Left ventricle myocardium inferior (tissue), 1 donor: ENCODE measurements around the gene COPZ1. TPM values are rescaled to one million over a fixed set of nuclear protein-coding genes. Genes with fewer than 3 reads are reported as not detected.
A peak's percentile ranks its signal among the peaks of the same experiment; 100 is the strongest.

ENCODE experiments used
- DNase-seq: peaks from one replicate; pipeline ENCODE4 v3.0.0-alpha.2; 2020
- H3K27ac ChIP-seq: fragments of 200-600 bp; replicated peaks from 2 replicates; pipeline ENCODE4 v1.8.0; 2021
- H3K27me3 ChIP-seq: fragments of 200-600 bp; 2 replicates; pipeline ENCODE4 v1.8.0; 2021; ENCODE audit warnings: low read depth
- H3K36me3 ChIP-seq: fragments of 200-600 bp; 2 replicates; pipeline ENCODE4 v1.8.0; 2021
- H3K4me1 ChIP-seq: fragments of 200-600 bp; 2 replicates; pipeline ENCODE4 v1.8.0; 2021
- H3K4me3 ChIP-seq: fragments of 200-600 bp; 2 replicates; pipeline ENCODE4 v1.8.0; 2021; ENCODE audit warnings: mild to moderate bottlenecking, moderate library complexity
- H3K9me3 ChIP-seq: fragments of 200-600 bp; replicated peaks from 2 replicates; pipeline ENCODE4 v1.8.0; 2021
- intact Hi-C: fragments of 100-400 bp; cut with micrococcal nuclease; formaldehyde crosslinking; loops from one replicate; pipeline ENCODE4 v1.11.0; 2022
- total RNA-seq: library from RNA; stranded (reverse); fragmentation: NEBNext Ultra II Directional; extraction: Animal tissue kit (Norgen Biotek cat#: 25700); gene quantifications from one replicate; pipeline ENCODE4 v1.2.1, GENCODE V29; 2021
- TF ChIP-seq, protein P1 (sequence below): fragments of 200-600 bp; IDR thresholded peaks from 2 replicates; pipeline ENCODE4 v1.8.0; 2021; ENCODE audit warnings: antibody characterized with exemption, mild to moderate bottlenecking, borderline replicate concordance
- donor health status: DM: no; HTN: yes; CAD: no; lungs with severe emphysema.

The COPZ1 gene
- total RNA-seq, 1 donor from 2014 or later, result 110 TPM

DNA sequence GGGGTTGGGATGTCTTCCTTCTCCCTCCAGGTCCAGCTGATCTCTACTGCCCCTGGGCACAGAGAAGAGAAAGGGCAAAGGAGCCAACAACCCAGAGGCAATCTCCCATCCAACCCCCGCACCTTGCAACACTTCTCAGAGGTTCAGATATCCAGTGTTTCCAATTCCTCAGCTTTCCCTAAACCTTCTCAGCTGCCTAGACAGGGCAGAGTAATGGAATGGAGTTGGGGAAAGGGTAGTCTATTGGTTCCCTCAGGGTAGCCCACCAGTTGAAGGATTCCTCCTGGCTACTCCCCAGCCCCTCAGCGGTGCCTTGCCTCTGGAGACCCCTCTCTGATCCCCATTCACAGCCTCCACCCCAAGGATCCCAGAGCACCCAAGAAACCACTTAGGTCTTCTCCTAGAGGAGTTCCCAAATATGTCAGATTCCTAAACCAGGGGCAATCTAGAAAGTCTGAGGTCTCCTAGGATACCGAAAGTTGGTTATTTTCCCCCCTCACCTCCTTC, 24.7 kb upstream of the COPZ1 start:
- Histone ChIP-seq H3K36me3 (no peaks in the 10 kb centered on the region), H3K4me1 (peaks cover 17% of the 10 kb centered on the region), H3K4me3 (peak overlapping the region; percentile 48), H3K27ac (no peak overlapping the region), H3K27me3 (peaks cover 57% of the 10 kb centered on the region), H3K9me3 (no peaks in the 10 kb centered on the region)
- TF ChIP-seq, protein P1, sequence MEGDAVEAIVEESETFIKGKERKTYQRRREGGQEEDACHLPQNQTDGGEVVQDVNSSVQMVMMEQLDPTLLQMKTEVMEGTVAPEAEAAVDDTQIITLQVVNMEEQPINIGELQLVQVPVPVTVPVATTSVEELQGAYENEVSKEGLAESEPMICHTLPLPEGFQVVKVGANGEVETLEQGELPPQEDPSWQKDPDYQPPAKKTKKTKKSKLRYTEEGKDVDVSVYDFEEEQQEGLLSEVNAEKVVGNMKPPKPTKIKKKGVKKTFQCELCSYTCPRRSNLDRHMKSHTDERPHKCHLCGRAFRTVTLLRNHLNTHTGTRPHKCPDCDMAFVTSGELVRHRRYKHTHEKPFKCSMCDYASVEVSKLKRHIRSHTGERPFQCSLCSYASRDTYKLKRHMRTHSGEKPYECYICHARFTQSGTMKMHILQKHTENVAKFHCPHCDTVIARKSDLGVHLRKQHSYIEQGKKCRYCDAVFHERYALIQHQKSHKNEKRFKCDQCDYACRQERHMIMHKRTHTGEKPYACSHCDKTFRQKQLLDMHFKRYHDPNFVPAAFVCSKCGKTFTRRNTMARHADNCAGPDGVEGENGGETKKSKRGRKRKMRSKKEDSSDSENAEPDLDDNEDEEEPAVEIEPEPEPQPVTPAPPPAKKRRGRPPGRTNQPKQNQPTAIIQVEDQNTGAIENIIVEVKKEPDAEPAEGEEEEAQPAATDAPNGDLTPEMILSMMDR, result no peak
- no peak for DNase-seq
- intact Hi-C loops, result no loop called here

DNA sequence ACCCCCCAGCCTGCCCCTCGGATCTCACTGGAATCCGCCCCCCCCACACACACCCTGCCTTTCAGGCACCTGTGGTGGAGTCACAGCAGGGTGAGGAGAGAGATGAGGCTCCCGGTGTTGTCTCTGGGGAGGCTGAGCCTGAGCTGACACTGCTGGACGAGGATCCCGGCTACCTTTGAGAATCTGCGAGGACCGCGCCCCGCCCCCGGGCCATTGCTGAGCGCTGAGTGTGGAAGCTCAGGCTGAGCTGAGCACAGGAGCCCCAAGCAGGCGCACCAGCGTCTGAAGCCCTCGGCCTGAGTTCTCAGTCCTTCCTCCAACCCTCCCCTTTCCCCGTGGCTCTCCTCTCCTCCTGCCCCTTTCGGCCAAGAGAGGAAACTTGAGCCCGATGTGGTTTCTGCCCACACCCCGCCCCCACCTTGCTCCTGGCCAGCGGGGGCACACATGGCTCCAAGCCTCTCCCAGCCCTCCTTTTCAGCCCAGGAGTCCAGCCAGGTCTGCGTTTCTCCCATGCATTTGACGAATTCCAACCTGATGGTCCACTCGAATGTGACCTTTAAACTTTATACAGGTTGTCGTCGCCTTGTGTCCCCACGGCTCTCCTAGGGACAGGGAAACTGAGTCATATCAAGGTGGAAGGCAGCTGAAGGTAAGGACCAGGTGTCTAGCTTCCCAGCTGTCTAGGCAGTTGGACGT, 24.1 kb upstream of the COPZ1 start, which contains the start of gene NFE2:
NFE2 (minus strand) TSS at position 284 of the 696 bp plus-strand sequence. CDS start 5,767 bp downstream, outside the sequence.
- Histone ChIP-seq H3K27me3 (peaks cover 57% of the 10 kb centered on the region), H3K9me3 (no peaks in the 10 kb centered on the region), H3K27ac (no peak within 1 kb of the TSS), H3K4me3 (peak within 1 kb of the TSS; percentile 48), H3K36me3 (no peaks in the 10 kb centered on the region), H3K4me1 (peaks cover 17% of the 10 kb centered on the region)
- TF ChIP-seq, protein P1, result no peak
- DNase-seq, result peak; percentile 37
- intact Hi-C loops, result no loop called here

DNA sequence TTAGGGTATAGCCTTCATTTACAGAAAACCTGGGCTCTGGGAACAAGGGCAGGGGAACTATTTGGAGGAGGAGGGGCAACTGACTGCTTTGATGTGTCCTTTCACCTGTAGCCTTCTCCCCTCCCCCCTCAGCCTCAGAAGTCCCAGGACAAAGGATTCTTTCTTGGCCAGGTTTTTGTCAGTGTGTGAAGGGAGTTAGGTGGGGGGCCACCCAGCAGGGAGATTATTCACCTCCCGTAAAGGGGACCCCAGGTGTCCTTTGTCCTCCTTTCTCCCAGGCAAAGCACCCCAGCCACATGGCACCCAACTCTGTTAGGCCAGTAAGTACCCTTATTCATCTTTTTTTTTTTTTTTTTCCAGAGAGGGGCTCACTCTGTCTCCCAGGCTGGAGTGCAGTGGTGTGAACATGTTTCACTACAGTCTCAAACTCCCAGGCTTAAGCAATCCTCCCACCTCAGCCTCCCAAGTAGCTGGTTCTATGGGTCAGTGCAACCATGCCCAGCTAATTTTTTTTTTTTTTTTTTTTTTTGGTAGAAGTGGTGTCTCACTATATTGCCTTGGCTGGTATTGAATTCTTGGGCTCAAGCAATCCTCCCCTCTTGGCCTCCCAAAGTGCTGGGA, 23.4 kb upstream of the COPZ1 start:
- no peak for DNase-seq
- Histone ChIP-seq H3K4me3 (no peak overlapping the region), H3K27ac (no peak overlapping the region), H3K27me3 (peaks cover 57% of the 10 kb centered on the region), H3K36me3 (no peaks in the 10 kb centered on the region), H3K9me3 (no peaks in the 10 kb centered on the region), H3K4me1 (peaks cover 17% of the 10 kb centered on the region)
- intact Hi-C loops, result no loop called here
- TF ChIP-seq, protein P1, result no peak

DNA sequence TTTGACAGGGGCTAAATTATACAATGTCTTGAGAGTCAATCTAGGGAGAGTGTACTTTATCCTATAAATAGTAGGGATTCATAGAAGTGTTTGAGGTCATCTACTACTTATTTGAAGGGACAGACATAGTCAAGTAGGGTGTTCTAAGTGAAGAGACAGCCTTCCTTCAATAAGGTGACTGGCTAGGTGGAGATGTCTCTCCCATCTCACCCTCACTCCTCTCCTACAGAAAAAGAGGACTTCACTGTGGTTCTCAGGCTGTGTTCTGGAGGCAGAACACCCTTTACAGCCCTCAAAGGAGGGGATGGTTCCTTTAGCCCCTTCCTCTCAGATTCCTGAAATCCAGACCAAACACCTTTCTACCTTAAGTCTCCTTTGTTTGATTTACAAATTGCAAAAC, 21.3 kb upstream of the COPZ1 start:
- intact Hi-C loops, result no loop called here
- Histone ChIP-seq H3K36me3 (no peaks in the 10 kb centered on the region), H3K9me3 (no peaks in the 10 kb centered on the region), H3K4me3 (no peak overlapping the region), H3K4me1 (peaks cover 17% of the 10 kb centered on the region), H3K27me3 (peaks cover 46% of the 10 kb centered on the region), H3K27ac (no peak overlapping the region)
- DNase-seq, result no peak
- TF ChIP-seq, protein P1, result no peak

DNA sequence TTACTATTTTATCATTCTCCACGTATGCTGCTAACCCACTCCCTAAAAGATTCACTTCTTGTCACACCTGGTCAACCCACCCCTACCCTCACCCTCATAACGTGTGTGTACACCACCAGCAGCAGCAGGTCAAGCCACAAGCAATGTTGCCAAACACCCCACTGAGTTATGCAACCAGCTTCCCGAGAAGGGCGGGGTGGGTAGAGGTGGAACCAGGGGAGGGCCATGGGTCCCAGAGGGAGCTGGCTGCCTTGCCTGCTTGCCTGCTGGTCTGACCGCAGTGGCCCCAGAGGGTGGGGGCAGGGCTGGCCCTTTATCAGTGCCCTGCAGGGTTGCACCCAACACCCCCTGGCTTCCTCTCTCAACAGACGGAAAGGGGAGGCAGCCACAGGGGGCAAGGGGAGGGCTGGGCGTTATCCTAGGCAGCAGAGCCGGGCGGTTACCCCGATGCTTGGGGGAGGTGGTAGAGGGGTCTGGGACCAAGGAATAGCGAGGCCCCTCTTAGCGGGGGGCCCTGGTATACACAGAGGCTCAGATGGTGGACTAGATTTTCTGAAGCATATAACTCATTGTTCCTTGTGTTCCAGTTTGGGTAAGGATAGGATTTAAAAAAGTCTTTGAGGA, 20.6 kb upstream of the COPZ1 start:
- Histone ChIP-seq H3K9me3 (no peaks in the 10 kb centered on the region), H3K36me3 (no peaks in the 10 kb centered on the region), H3K4me3 (peak overlapping the region; percentile 19), H3K4me1 (peaks cover 17% of the 10 kb centered on the region), H3K27ac (no peak overlapping the region), H3K27me3 (peaks cover 39% of the 10 kb centered on the region)
- TF ChIP-seq, protein P1, result no peak
- DNase-seq, result peak; percentile 71
- intact Hi-C loops, result no loop called here
